PC-3 (cell line): ENCODE results near the gene CHD9.

Source experiments
- EZH2 ChIP-seq: fragments of 300-600 bp; sonication (generic); IDR thresholded peaks from one replicate; pipeline ENCODE4 v1.6.1; 2017; ENCODE audit warnings: antibody characterized with exemption, mild to moderate bottlenecking, low read length; ENCODE audit not compliant: unreplicated experiment
- TF ChIP-seq, protein P1 (sequence below): fragments of 300-600 bp; sonication (generic); conservative IDR thresholded peaks from 2 replicates; pipeline ENCODE4 v1.5.1; 2017; ENCODE audit warnings: antibody characterized with exemption, low read depth, mild to moderate bottlenecking, low read length

DNA sequence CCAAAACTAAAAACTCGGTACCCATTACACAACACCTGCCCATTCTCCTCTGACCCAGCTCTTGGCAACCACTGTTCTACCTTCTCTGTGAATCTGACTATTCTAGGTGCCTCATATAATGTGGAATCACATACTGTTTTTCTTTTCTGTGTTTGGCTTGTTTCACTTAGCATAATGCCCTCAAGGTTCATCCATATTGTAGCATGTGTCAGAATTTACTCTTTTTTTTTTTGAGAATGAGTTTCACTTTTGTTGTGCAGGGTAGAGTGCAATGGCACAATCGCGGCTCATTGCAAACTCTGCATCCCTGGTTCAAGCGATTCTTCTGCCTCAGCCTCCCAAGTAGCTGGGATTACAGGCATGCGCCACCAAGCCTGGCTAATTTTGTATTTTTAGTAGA lies 320.0 kb downstream of the CHD9 start:
- TF ChIP-seq, protein P1, sequence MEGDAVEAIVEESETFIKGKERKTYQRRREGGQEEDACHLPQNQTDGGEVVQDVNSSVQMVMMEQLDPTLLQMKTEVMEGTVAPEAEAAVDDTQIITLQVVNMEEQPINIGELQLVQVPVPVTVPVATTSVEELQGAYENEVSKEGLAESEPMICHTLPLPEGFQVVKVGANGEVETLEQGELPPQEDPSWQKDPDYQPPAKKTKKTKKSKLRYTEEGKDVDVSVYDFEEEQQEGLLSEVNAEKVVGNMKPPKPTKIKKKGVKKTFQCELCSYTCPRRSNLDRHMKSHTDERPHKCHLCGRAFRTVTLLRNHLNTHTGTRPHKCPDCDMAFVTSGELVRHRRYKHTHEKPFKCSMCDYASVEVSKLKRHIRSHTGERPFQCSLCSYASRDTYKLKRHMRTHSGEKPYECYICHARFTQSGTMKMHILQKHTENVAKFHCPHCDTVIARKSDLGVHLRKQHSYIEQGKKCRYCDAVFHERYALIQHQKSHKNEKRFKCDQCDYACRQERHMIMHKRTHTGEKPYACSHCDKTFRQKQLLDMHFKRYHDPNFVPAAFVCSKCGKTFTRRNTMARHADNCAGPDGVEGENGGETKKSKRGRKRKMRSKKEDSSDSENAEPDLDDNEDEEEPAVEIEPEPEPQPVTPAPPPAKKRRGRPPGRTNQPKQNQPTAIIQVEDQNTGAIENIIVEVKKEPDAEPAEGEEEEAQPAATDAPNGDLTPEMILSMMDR, result no peak
- TF ChIP-seq EZH2, result no peak
